Endodermal cell (in vitro differentiated cells): ENCODE measurements around the gene SUPT3H. TPM values are rescaled to one million over a fixed set of nuclear protein-coding genes. Genes with fewer than 3 reads are reported as not detected.

Experiments used
- DNase-seq: peaks from one replicate; pipeline ENCODE4 v3.0.0-alpha.2; 2017
- H3K27ac ChIP-seq: 2 replicates; pipeline ENCODE4 v1.5.1; 2013; ENCODE audit warnings: mild to moderate bottlenecking, low read depth, low read length, moderate library complexity
- H3K27me3 ChIP-seq: 2 replicates; pipeline ENCODE4 v1.6.1; 2013; ENCODE audit warnings: mild to moderate bottlenecking, low read length, moderate library complexity; ENCODE audit not compliant: insufficient read depth, control insufficient read depth, poor library complexity, severe bottlenecking
- H3K36me3 ChIP-seq: 2 replicates; pipeline ENCODE4 v1.7.0; 2013; ENCODE audit warnings: mild to moderate bottlenecking, low read length, moderate library complexity; ENCODE audit not compliant: control insufficient read depth, insufficient read depth
- H3K4me1 ChIP-seq: one replicate; pipeline ENCODE4 v1.7.0; 2013; ENCODE audit warnings: low read length; ENCODE audit not compliant: control insufficient read depth, insufficient read depth
- H3K4me3 ChIP-seq: 2 replicates; pipeline ENCODE4 v1.5.1; 2013; ENCODE audit warnings: mild to moderate bottlenecking, low read length, moderate library complexity
- H3K9ac ChIP-seq: 2 replicates; pipeline ENCODE4 v1.6.1; 2013; ENCODE audit warnings: mild to moderate bottlenecking, low read length, moderate library complexity; ENCODE audit not compliant: poor library complexity, severe bottlenecking; ENCODE audit errors: extremely low read depth
- H3K9me3 ChIP-seq: 2 replicates; pipeline ENCODE4 v1.6.1; 2013; ENCODE audit warnings: mild to moderate bottlenecking, low read length, moderate library complexity; ENCODE audit not compliant: control insufficient read depth
- H3K27ac Mint-ChIP-seq: 2 replicates; pipeline ENCODE4 v1.8.0; 2020; ENCODE audit warnings: mixed read lengths
- H3K27me3 Mint-ChIP-seq: 2 replicates; pipeline ENCODE4 v1.8.0; 2021; ENCODE audit warnings: mild to moderate bottlenecking, mixed read lengths; ENCODE audit not compliant: insufficient read depth
- H3K36me3 Mint-ChIP-seq: 2 replicates; pipeline ENCODE4 v1.8.0; 2020; ENCODE audit warnings: low read depth, mixed read lengths
- H3K4me1 Mint-ChIP-seq: 2 replicates; pipeline ENCODE4 v1.8.0; 2020; ENCODE audit warnings: mixed read lengths
- H3K4me3 Mint-ChIP-seq: 2 replicates; pipeline ENCODE4 v1.8.0; 2020; ENCODE audit warnings: mild to moderate bottlenecking, moderate library complexity, mixed read lengths
- H3K9me3 Mint-ChIP-seq: 2 replicates; pipeline ENCODE4 v1.8.0; 2020; ENCODE audit warnings: mild to moderate bottlenecking, mixed read lengths
- WGBS, 2 experiments: methylation state at CpG; one replicate each; pipeline versions ENCODE4 v1.1.5 to v1.1.7; 2013; ENCODE audit warnings: missing lambda C conversion rate in 2 of 2, mixed read lengths in 1 of 2; ENCODE audit not compliant: insufficient coverage in 1 of 2, insufficient read length in 1 of 2; 5-methylcytosine and 5-hydroxymethylcytosine counted together
- total RNA-seq, 2 donors: library from RNA; stranded (reverse); fragmentation: NEBNext Ultra II Directional in 1 of 2; extraction: Animal tissue kit (Norgen Biotek cat#: 25700) in 1 of 2; gene quantifications; 2 replicates in 1 of 2; 3 replicates in 1 of 2; pipeline ENCODE4 v1.2.1, GENCODE V29; 2021
- TF ChIP-seq, protein P1 (sequence below): fragments of 200-600 bp; sonication (generic); conservative IDR thresholded peaks from 2 replicates; pipeline ENCODE4 v1.5.0; 2021; ENCODE audit warnings: antibody characterized with exemption, mild to moderate bottlenecking

The SUPT3H gene
- total RNA-seq, 2 donors from 2014 or later = 32.4 to 34.7 TPM

DNA sequence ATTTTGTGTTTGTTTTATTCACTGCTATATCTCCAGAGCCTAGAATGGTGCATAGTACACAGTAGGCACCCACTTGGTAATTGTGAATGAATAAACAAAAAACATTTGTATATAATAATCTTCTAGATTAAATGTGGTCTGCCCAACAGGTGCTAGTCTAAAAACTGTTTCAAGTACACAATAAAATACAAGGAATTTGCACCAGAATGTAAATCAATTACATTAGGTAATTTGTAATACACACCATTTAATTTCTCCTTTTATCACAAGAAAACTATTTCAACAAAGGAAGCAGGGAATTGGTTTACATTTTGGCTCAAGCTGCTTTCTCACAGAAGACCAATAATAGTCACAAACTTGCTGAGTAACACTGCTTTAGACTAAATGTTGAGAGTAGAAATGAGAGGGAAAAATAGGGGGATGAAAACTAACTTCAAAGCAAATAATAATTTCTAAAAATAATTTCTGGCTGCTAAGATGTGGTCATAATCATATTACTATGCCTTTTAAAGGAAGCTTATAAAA lies 27.5 kb downstream of the SUPT3H start:
- H3K9ac ChIP-seq = no peak overlapping the region
- H3K4me3 ChIP-seq = no peak overlapping the region
- H3K27ac ChIP-seq = no peak overlapping the region
- H3K4me1 Mint-ChIP-seq = peaks cover 6% of the 10 kb centered on the region
- TF ChIP-seq, protein P1, sequence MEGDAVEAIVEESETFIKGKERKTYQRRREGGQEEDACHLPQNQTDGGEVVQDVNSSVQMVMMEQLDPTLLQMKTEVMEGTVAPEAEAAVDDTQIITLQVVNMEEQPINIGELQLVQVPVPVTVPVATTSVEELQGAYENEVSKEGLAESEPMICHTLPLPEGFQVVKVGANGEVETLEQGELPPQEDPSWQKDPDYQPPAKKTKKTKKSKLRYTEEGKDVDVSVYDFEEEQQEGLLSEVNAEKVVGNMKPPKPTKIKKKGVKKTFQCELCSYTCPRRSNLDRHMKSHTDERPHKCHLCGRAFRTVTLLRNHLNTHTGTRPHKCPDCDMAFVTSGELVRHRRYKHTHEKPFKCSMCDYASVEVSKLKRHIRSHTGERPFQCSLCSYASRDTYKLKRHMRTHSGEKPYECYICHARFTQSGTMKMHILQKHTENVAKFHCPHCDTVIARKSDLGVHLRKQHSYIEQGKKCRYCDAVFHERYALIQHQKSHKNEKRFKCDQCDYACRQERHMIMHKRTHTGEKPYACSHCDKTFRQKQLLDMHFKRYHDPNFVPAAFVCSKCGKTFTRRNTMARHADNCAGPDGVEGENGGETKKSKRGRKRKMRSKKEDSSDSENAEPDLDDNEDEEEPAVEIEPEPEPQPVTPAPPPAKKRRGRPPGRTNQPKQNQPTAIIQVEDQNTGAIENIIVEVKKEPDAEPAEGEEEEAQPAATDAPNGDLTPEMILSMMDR = no peak
- no peaks in the 10 kb centered on the region for H3K9me3 Mint-ChIP-seq
- H3K4me3 Mint-ChIP-seq = no peak overlapping the region
- no peaks in the 10 kb centered on the region for H3K36me3 ChIP-seq
- H3K36me3 Mint-ChIP-seq = peaks cover 3% of the 10 kb centered on the region
- H3K9me3 ChIP-seq = no peaks in the 10 kb centered on the region
- H3K27me3 ChIP-seq = no peaks in the 10 kb centered on the region
- H3K27me3 Mint-ChIP-seq = no peaks in the 10 kb centered on the region
- no peak for DNase-seq
- no peak overlapping the region for H3K27ac Mint-ChIP-seq
- no peaks in the 10 kb centered on the region for H3K4me1 ChIP-seq

DNA sequence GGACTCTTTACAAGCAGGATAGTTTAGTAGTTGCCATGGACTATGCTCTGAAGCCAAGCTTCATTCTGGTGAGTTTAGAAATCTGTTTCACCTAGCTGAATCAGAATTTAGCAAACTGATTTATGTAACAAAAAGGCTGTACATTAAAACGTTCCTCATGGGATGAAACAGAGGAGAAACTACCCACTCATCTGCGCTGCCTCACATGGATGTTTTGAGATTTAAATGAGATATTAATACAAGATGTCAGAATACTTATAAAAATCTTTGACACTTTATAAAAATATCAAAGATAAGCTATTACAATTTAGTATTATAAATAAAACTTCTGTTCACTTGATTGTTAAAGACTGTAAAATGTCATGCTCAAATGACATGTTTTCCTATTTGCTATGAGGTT lies 32.8 kb downstream of the SUPT3H start:
- no peaks in the 10 kb centered on the region for H3K36me3 ChIP-seq
- H3K36me3 Mint-ChIP-seq = no peaks in the 10 kb centered on the region
- WGBS, 2 experiments = 90% methylated on average over 2 of the region's 2 CpGs; no CpG with 5 or more reads in 1 of the 2 experiments
- no peak overlapping the region for H3K27ac ChIP-seq
- no peaks in the 10 kb centered on the region for H3K9me3 ChIP-seq
- TF ChIP-seq, protein P1 = no peak
- no peaks in the 10 kb centered on the region for H3K4me1 ChIP-seq
- H3K4me1 Mint-ChIP-seq = no peaks in the 10 kb centered on the region
- no peaks in the 10 kb centered on the region for H3K27me3 ChIP-seq
- no peak overlapping the region for H3K27ac Mint-ChIP-seq
- H3K27me3 Mint-ChIP-seq = no peaks in the 10 kb centered on the region
- H3K4me3 ChIP-seq = no peak overlapping the region
- no peak overlapping the region for H3K9ac ChIP-seq
- DNase-seq = no peak
- H3K4me3 Mint-ChIP-seq = no peak overlapping the region
- no peaks in the 10 kb centered on the region for H3K9me3 Mint-ChIP-seq

DNA sequence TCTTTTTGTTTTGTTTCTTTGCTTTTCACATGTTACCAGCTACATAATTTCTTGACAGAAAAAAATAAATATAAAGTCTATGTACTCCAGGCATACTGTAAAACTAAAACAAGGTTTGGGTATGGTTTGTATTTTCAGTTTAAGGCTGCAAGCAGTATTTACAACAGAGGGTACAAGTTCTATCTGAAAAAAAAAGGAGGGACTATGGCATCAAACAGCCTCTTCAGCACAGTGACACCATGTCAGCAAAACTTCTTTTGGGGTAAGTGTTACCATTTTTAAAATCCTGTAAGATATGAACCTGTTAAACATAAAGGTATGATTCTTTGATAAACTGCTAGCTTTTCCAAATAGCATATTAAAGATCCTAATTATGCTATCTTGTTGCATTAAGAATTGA lies 49.2 kb downstream of the SUPT3H start:
- Histone ChIP-seq H3K4me1 (no peaks in the 10 kb centered on the region), H3K36me3 (no peaks in the 10 kb centered on the region), H3K4me3 (no peak overlapping the region), H3K27me3 (no peaks in the 10 kb centered on the region), H3K9ac (no peak overlapping the region), H3K9me3 (no peaks in the 10 kb centered on the region), H3K27ac (no peak overlapping the region)
- peak overlapping the region; percentile 69 for H3K27ac Mint-ChIP-seq
- no peaks in the 10 kb centered on the region for H3K9me3 Mint-ChIP-seq
- H3K27me3 Mint-ChIP-seq = no peaks in the 10 kb centered on the region
- no peaks in the 10 kb centered on the region for H3K36me3 Mint-ChIP-seq
- H3K4me3 Mint-ChIP-seq = peak overlapping the region; percentile 43
- TF ChIP-seq, protein P1 = no peak
- peaks cover 31% of the 10 kb centered on the region for H3K4me1 Mint-ChIP-seq
- no peak for DNase-seq
